ENCODE results near the gene DNAH11. TPM values are rescaled to one million over a fixed set of nuclear protein-coding genes. Genes with fewer than 3 reads are reported as not detected.
"Not testable (repeated sequence)": the region's sequence is repeated elsewhere in the genome, so short reads cannot be mapped to it uniquely, and the experiment has no call there.

Gene DNAH11
- total RNA-seq, 1 donor from 2014 or later, result 1.7 TPM

GRCh38 chr7:21927693-21928092, 384.9 kb downstream of the DNAH11 start:
- DNase-seq (ENCODE audit: extremely low spot score in 2 of 2), result no peak
- no peaks in the 10 kb centered on the region for H3K36me3 ChIP-seq
- intact Hi-C loops (cut with DNase I), result no loop called here

GRCh38 chr7:21933293-21933692, 390.5 kb downstream of the DNAH11 start:
- H3K4me3 ChIP-seq; H3K36me3 ChIP-seq; H3K27ac ChIP-seq; H3K4me1 ChIP-seq; intact Hi-C loops (cut with DNase I); H3K9me3 ChIP-seq; DNase-seq (ENCODE audit: extremely low spot score in 2 of 2); H3K27me3 ChIP-seq: not testable (repeated sequence)

More at GRCh38 chr7:21927693-21928092, 384.9 kb downstream of the DNAH11 start:
- H3K27me3 ChIP-seq, result no peaks in the 10 kb centered on the region
- no peak for TF ChIP-seq POLR2AphosphoS5 (IDR thresholded peaks at IDR 0.05; ENCODE audit: insufficient read depth in 1 of 2, low read depth in 1 of 2)
- TF ChIP-seq POLR2A (IDR thresholded peaks at IDR 0.05), result no peak
- TF ChIP-seq CTCF (IDR thresholded peaks at IDR 0.05), result no peak
- no peaks in the 10 kb centered on the region for H3K9me3 ChIP-seq
- H3K4me3 ChIP-seq, result no peak overlapping the region
- H3K4me1 ChIP-seq, result no peaks in the 10 kb centered on the region
- H3K27ac ChIP-seq, result no peak overlapping the region

- H3K9me3 ChIP-seq, result no peaks in the 10 kb centered on the region
- intact Hi-C loops (cut with DNase I), result no loop called here
- TF ChIP-seq POLR2A (IDR thresholded peaks at IDR 0.05) (no peak), CTCF (IDR thresholded peaks at IDR 0.05) (no peak), POLR2AphosphoS5 (IDR thresholded peaks at IDR 0.05; ENCODE audit: insufficient read depth in 1 of 2, low read depth in 1 of 2) (no peak)
These were observed 392.0 kb downstream of the DNAH11 start for GRCh38 chr7:21934808-21935207.

GRCh38 chr7:21938463-21938862, 395.6 kb downstream of the DNAH11 start:
- H3K4me3 ChIP-seq, result no peak overlapping the region
- H3K36me3 ChIP-seq, result no peaks in the 10 kb centered on the region
- no peak for DNase-seq (ENCODE audit: extremely low spot score in 2 of 2)
- intact Hi-C loops (cut with DNase I), result no loop called here
- TF ChIP-seq POLR2A (IDR thresholded peaks at IDR 0.05) (no peak), POLR2AphosphoS5 (IDR thresholded peaks at IDR 0.05; ENCODE audit: insufficient read depth in 1 of 2, low read depth in 1 of 2) (no peak), CTCF (IDR thresholded peaks at IDR 0.05) (no peak)
- H3K9me3 ChIP-seq, result no peaks in the 10 kb centered on the region
- no peak overlapping the region for H3K27ac ChIP-seq
- no peaks in the 10 kb centered on the region for H3K27me3 ChIP-seq
- peaks cover 28% of the 10 kb centered on the region for H3K4me1 ChIP-seq

More at GRCh38 chr7:21934808-21935207, 392.0 kb downstream of the DNAH11 start:
- H3K4me3 ChIP-seq, result no peak overlapping the region
- no peaks in the 10 kb centered on the region for H3K36me3 ChIP-seq
- DNase-seq (ENCODE audit: extremely low spot score in 2 of 2), result no peak
- no peaks in the 10 kb centered on the region for H3K4me1 ChIP-seq
- H3K27ac ChIP-seq, result no peak overlapping the region
- no peaks in the 10 kb centered on the region for H3K27me3 ChIP-seq

- Histone ChIP-seq H3K4me1 (peaks cover 36% of the 10 kb centered on the region), H3K9me3 (no peaks in the 10 kb centered on the region), H3K36me3 (no peaks in the 10 kb centered on the region), H3K27ac (no peak overlapping the region), H3K27me3 (no peaks in the 10 kb centered on the region), H3K4me3 (no peak overlapping the region)
- intact Hi-C loops (cut with DNase I), result no loop called here
- no peak for DNase-seq (ENCODE audit: extremely low spot score in 2 of 2)
- TF ChIP-seq CTCF (IDR thresholded peaks at IDR 0.05) (no peak), POLR2A (IDR thresholded peaks at IDR 0.05) (no peak), POLR2AphosphoS5 (IDR thresholded peaks at IDR 0.05; ENCODE audit: insufficient read depth in 1 of 2, low read depth in 1 of 2) (no peak)
These were observed 396.5 kb downstream of the DNAH11 start for GRCh38 chr7:21939136-21939857.

Data from vagina (tissue), 2 donors.